K562 (cell line): Measurements from ENCODE around the gene FBLN2. TPM values are rescaled to one million over a fixed set of nuclear protein-coding genes. Genes with fewer than 3 reads are reported as not detected.

Experiments used
- CHD1 ChIP-seq: fragments of 200-600 bp; sonication (generic); IDR thresholded peaks from one replicate; pipeline ENCODE4 v1.6.1; 2012; ENCODE audit warnings: mild to moderate bottlenecking, moderate library complexity, low read length, inconsistent platforms
- FOSL1 ChIP-seq: fragments of 200-800 bp; sonication (Bioruptor generic); conservative IDR thresholded peaks from 2 replicates; pipeline ENCODE4 v1.6.1; 2016; ENCODE audit warnings: missing genetic modification characterization, missing compliant biosample characterization
- GTF2E2 ChIP-seq: fragments of 200-800 bp; sonication (Bioruptor generic); IDR thresholded peaks from 2 replicates; pipeline ENCODE4 v1.6.1; 2016; ENCODE audit warnings: missing genetic modification characterization, missing compliant biosample characterization
- HMGN3 ChIP-seq: IDR thresholded peaks from 2 replicates; pipeline ENCODE4 v1.6.1; 2011; ENCODE audit warnings: borderline replicate concordance, low read depth, mild to moderate bottlenecking, mixed read lengths, low read length; ENCODE audit not compliant: insufficient read length; ENCODE audit errors: extremely low read depth
- MED1 ChIP-seq: sonication (generic); formaldehyde crosslinking; IDR thresholded peaks from 2 replicates; pipeline ENCODE4 v1.8.1; 2023; ENCODE audit warnings: missing genetic modification reagents, borderline replicate concordance
- ZC3H4 ChIP-seq: sonication (generic); formaldehyde crosslinking; IDR thresholded peaks from 2 replicates; pipeline ENCODE4 v1.9.0; 2021; ENCODE audit warnings: missing genetic modification reagents, borderline replicate concordance
- ZNF324 ChIP-seq: fragments of 250-450 bp; sonication (Bioruptor Pico); IDR thresholded peaks from 2 replicates; pipeline ENCODE4 v1.4.0; 2020; ENCODE audit warnings: mild to moderate bottlenecking
- polyA plus RNA-seq, 8 experiments: library from polyadenylated mRNA; depleted of rRNA in 4 of 8; stranded (reverse) in 5 of 8; unstranded in 3 of 8; fragments of >200 nt; fragmentation: Nextera tagmentation in 2 of 8; fragmentation: Illumina TruSeq in 1 of 8; extraction: Ambion mirVana in 2 of 8; extraction: Trizol in 1 of 8; gene quantifications; 2 replicates each; pipeline versions ENCODE4 v1.2.1 to v1.2.3, GENCODE V29; 2011 to 2014; ENCODE audit warnings: inconsistent platforms in 1 of 8, missing spikeins in 1 of 8
- total RNA-seq, 7 experiments: library from RNA; depleted of rRNA in 6 of 7; stranded (reverse); fragments of >200 nt in 6 of 7; fragmentation: Illumina TruSeq in 2 of 7; extraction: Trizol in 2 of 7; gene quantifications; 2 replicates each; pipeline versions ENCODE4 v1.2.1 to v1.2.3, GENCODE V29; 2011 to 2021; ENCODE audit warnings: low replicate concordance in 1 of 7
- TF ChIP-seq, protein P1 (sequence below): fragments of 200-600 bp; sonication (generic); IDR thresholded peaks from one replicate; pipeline ENCODE4 v1.6.1; 2012; ENCODE audit warnings: mild to moderate bottlenecking, low read depth, low read length, inconsistent platforms

Gene FBLN2
- total and polyA plus RNA-seq, 9 of the 15 experiments (the other 6 are each of a cell fraction or from before 2014, with no cell fraction given) = 0.03 to 0.10 (median 0.04) TPM; not detected in 6

DNA sequence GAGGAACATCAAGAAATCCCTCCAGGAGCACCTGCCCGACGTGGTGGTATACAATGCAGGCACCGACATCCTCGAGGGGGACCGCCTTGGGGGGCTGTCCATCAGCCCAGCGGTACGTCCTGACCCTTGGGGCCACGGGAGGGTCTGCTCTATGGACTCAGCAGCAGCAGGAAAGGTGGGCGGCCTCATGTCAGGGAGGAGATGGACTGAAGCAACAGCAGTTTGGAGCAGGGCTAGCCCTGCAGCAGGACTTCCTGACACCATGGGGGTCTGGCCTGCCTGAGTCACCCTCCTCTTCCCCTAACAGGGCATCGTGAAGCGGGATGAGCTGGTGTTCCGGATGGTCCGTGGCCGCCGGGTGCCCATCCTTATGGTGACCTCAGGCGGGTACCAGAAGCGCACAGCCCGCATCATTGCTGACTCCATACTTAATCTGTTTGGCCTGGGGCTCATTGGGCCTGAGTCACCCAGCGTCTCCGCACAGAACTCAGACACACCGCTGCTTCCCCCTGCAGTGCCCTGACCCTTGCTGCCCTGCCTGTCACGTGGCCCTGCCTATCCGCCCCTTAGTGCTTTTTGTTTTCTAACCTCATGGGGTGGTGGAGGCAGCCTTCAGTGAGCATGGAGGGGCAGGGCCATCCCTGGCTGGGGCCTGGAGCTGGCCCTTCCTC is 44.6 kb upstream of the FBLN2 start (continued):
- no peak for TF ChIP-seq CHD1
- 0 out of 2 replicates have a peak, but pooled peaks have one; percentile 48 for TF ChIP-seq ZC3H4 (CRISPR knock-in tag)
- TF ChIP-seq MED1 (CRISPR knock-in tag) = 0 out of 2 replicates have a peak, but pooled peaks have one; percentile 52
- TF ChIP-seq FOSL1 (tag) = peak; percentile 39; the same call in 1 of the 2 replicates
- no peak for TF ChIP-seq HMGN3
- TF ChIP-seq GTF2E2 = no peak
- TF ChIP-seq, protein P1, sequence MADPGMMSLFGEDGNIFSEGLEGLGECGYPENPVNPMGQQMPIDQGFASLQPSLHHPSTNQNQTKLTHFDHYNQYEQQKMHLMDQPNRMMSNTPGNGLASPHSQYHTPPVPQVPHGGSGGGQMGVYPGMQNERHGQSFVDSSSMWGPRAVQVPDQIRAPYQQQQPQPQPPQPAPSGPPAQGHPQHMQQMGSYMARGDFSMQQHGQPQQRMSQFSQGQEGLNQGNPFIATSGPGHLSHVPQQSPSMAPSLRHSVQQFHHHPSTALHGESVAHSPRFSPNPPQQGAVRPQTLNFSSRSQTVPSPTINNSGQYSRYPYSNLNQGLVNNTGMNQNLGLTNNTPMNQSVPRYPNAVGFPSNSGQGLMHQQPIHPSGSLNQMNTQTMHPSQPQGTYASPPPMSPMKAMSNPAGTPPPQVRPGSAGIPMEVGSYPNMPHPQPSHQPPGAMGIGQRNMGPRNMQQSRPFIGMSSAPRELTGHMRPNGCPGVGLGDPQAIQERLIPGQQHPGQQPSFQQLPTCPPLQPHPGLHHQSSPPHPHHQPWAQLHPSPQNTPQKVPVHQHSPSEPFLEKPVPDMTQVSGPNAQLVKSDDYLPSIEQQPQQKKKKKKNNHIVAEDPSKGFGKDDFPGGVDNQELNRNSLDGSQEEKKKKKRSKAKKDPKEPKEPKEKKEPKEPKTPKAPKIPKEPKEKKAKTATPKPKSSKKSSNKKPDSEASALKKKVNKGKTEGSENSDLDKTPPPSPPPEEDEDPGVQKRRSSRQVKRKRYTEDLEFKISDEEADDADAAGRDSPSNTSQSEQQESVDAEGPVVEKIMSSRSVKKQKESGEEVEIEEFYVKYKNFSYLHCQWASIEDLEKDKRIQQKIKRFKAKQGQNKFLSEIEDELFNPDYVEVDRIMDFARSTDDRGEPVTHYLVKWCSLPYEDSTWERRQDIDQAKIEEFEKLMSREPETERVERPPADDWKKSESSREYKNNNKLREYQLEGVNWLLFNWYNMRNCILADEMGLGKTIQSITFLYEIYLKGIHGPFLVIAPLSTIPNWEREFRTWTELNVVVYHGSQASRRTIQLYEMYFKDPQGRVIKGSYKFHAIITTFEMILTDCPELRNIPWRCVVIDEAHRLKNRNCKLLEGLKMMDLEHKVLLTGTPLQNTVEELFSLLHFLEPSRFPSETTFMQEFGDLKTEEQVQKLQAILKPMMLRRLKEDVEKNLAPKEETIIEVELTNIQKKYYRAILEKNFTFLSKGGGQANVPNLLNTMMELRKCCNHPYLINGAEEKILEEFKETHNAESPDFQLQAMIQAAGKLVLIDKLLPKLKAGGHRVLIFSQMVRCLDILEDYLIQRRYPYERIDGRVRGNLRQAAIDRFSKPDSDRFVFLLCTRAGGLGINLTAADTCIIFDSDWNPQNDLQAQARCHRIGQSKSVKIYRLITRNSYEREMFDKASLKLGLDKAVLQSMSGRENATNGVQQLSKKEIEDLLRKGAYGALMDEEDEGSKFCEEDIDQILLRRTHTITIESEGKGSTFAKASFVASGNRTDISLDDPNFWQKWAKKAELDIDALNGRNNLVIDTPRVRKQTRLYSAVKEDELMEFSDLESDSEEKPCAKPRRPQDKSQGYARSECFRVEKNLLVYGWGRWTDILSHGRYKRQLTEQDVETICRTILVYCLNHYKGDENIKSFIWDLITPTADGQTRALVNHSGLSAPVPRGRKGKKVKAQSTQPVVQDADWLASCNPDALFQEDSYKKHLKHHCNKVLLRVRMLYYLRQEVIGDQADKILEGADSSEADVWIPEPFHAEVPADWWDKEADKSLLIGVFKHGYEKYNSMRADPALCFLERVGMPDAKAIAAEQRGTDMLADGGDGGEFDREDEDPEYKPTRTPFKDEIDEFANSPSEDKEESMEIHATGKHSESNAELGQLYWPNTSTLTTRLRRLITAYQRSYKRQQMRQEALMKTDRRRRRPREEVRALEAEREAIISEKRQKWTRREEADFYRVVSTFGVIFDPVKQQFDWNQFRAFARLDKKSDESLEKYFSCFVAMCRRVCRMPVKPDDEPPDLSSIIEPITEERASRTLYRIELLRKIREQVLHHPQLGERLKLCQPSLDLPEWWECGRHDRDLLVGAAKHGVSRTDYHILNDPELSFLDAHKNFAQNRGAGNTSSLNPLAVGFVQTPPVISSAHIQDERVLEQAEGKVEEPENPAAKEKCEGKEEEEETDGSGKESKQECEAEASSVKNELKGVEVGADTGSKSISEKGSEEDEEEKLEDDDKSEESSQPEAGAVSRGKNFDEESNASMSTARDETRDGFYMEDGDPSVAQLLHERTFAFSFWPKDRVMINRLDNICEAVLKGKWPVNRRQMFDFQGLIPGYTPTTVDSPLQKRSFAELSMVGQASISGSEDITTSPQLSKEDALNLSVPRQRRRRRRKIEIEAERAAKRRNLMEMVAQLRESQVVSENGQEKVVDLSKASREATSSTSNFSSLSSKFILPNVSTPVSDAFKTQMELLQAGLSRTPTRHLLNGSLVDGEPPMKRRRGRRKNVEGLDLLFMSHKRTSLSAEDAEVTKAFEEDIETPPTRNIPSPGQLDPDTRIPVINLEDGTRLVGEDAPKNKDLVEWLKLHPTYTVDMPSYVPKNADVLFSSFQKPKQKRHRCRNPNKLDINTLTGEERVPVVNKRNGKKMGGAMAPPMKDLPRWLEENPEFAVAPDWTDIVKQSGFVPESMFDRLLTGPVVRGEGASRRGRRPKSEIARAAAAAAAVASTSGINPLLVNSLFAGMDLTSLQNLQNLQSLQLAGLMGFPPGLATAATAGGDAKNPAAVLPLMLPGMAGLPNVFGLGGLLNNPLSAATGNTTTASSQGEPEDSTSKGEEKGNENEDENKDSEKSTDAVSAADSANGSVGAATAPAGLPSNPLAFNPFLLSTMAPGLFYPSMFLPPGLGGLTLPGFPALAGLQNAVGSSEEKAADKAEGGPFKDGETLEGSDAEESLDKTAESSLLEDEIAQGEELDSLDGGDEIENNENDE = no peak
- no peak for TF ChIP-seq ZNF324
- TF ChIP-seq, all 486 proteins: peak for 7
